Measurements from ENCODE around the gene SH3GL1.

DNA sequence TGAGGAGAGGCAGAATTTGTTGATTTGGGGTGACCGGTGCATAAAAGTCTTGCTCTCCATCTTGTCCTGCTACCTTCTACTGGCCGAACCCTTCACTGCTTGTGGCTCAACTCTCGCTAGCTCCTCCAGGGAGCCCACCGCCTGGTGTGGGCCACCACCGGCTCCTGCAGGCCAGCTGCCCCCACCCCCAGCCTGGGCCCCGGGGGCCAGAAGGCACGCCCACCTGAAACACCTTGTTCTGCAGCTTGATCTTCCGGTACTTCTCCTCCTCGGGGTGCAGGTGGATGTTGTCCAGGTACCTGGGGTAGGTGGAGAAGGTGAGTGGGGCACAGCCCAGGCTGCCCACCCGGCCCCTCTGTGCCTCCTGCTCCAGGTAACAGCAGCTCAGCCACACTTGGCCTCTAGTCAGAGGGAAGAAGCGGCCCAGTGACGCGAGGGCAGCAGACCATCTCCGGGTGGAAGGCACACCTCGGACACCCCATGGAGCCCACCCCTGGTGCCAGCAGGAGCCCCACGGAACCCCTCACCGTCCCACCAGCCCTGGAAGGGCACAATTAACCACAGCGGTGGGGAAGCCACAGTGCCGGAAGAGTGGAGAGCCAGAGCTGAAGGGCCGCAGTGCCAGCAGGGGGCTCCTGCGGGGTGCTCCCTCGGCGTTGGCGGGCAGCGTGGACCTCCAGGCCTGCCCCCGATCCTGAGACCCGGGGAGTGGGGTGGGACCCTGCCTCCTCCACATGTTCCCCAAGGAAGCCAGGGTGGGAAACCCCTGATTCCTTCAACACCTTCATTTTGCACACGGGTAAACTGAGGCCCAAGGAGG lies 47.2 kb upstream of the SH3GL1 start:
- no peak for TF ChIP-seq POLR2AphosphoS5 (IDR thresholded peaks at IDR 0.05; ENCODE audit: low read depth, low read length)
- TF ChIP-seq POLR2A (IDR thresholded peaks at IDR 0.05; ENCODE audit: low read depth, low read length) = no peak
